Globus pallidus (tissue), 1 donor: Measurements from ENCODE around the gene ITGB6.

Experiments used
- DNase-seq: peaks from one replicate; pipeline ENCODE4 v3.0.0-alpha.2; 2015; ENCODE audit warnings: low spot score

ITGB6 gene, protein sequence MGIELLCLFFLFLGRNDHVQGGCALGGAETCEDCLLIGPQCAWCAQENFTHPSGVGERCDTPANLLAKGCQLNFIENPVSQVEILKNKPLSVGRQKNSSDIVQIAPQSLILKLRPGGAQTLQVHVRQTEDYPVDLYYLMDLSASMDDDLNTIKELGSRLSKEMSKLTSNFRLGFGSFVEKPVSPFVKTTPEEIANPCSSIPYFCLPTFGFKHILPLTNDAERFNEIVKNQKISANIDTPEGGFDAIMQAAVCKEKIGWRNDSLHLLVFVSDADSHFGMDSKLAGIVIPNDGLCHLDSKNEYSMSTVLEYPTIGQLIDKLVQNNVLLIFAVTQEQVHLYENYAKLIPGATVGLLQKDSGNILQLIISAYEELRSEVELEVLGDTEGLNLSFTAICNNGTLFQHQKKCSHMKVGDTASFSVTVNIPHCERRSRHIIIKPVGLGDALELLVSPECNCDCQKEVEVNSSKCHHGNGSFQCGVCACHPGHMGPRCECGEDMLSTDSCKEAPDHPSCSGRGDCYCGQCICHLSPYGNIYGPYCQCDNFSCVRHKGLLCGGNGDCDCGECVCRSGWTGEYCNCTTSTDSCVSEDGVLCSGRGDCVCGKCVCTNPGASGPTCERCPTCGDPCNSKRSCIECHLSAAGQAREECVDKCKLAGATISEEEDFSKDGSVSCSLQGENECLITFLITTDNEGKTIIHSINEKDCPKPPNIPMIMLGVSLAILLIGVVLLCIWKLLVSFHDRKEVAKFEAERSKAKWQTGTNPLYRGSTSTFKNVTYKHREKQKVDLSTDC

DNA sequence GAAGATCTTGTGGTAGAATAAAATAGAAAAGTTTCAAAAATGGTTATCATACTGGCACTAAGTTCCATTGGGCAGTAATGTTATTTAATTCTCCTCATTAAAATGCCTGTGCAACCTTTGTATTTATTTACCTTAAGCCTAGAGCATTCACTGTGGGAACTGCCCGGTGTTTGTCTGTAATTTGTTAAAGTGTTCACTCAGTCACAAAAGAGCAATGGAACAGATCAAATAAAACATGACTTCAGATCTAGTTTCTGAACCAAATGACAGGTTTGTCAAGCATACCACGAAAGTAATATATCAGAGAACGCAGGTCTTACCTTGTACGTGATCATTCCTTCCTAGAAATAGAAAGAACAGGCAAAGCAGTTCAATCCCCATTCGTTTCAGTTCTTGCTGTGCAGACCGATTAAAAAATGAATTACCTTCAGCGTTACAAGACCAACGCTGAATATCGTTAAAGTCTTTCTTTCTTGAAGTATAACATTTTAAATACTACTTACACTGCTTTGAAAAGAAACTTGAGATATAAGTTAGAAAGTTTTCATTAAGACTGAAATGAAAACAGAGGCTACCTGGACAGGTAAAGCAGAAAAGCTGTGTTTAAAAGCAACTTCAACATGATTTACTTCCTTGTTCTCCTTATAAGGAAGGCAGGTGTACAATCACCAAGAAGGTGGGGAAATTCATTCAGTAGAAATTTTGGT lies at the start of gene ITGB6:
ITGB6 (minus strand) TSS at position 590 of the 707 bp plus-strand sequence; CDS start at position 381, 209 bp downstream.
- no peak for DNase-seq

DNA sequence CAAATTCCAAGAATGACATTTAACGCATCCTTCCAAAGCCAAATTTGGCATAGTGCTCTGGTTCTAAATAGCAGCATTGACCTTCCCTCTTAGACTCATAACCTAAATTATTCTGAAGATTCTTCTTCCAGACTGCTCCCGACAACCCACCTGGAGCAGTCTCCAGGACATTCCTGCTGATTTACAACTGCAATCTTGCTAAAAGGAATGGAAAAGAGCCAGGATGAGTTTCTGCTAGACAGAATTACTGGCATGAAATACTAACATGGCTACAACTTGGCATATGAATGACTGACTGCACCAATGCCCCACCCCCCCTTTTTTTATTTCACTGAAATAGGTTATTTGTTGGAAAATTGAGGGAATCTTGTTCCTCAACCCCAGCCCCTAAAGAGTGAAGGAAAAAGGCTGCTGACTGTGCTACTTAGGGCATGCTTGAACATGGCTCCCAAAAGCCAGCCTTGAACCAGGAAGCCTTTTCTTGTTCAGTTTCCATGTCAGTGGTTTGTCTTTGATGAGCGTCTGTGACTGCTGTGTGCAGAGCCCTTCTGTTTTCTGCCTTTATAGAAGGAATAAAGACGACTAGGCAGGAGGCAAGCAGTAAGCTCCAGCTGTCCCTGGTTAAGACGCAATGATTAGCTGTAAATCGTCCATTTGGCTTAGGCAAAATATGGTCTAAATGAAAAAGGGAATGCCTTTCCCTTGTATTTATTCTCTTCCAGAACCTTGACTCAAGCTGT lies 47.4 kb upstream of the ITGB6 start:
- no peak for DNase-seq

DNA sequence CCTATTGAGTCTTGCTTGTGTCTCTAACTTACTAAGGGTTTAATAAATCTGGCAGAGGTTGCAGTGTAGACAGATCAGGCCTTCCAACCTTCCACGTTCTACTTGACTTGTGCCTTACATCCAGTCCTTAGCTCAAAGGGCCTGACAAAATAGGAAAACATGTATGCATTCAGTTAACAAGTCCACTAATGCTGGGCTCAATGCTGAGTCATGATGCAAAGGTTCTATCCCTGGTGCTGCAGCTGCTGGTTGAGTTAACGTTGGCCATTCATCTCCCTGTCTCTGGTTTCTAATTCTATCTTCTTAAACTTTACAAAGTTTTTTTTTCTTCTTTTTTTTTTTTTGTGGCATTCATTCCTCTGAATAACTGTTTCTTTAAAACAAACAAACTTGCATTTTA lies 46.3 kb upstream of the ITGB6 start:
- DNase-seq, result no peak

DNA sequence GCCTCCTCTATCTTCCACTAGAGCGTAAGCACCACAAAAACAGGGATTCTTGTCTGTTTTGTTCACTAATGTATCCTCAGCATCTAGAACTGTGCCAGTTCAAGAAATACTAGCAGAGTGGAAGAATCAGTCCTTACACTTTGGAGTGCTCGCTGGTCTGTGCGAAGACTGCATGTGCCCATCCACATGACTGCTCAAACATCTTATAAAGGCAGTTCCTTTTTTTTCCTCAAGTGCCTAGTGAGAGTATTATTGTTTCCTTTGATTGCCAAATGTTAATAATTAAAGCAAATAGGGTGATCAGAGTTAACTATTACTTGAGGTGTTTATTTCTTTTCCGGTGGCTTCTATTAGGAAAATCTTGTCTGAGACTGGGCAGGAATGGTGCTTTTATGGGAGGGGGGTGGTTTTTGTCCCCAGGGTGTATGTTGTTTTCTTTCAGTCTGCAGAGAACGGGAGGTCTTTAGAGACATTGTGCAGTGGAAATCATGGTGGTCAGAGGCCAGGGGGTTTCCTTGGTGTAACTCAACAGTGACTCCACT lies 45.6 kb upstream of the ITGB6 start:
- no peak for DNase-seq

DNA sequence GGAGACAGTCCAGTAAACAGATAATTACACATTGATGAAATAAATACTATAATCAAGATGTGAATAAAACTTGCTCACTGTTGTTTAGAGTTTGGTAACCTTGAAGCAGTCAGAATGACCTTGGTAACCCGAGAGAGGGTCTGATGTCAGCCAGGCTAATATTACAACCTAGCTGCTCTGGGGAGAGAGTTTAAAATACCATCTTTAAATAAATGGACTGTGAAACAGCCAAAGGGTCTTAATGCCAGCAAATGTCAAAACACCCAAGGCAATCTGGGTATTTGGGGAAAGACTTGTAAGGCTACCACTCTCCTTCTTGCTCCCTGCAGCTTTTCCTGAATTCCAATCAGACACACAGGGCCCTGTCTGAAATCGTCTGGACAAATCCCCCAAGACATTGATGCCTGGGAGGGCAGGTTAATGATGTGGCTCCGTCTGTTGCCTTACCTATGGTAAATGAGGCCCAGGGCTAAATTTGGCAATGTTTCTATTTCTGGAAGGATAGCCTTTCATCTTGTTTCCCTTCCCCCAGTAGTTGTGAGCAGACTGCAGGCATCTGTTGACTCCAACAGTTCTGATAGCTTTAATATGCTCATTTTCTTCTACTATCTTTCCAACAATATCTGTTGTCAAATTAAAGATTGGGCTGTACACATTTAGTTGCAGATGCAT lies 43.0 kb upstream of the ITGB6 start:
- no peak for DNase-seq

DNA sequence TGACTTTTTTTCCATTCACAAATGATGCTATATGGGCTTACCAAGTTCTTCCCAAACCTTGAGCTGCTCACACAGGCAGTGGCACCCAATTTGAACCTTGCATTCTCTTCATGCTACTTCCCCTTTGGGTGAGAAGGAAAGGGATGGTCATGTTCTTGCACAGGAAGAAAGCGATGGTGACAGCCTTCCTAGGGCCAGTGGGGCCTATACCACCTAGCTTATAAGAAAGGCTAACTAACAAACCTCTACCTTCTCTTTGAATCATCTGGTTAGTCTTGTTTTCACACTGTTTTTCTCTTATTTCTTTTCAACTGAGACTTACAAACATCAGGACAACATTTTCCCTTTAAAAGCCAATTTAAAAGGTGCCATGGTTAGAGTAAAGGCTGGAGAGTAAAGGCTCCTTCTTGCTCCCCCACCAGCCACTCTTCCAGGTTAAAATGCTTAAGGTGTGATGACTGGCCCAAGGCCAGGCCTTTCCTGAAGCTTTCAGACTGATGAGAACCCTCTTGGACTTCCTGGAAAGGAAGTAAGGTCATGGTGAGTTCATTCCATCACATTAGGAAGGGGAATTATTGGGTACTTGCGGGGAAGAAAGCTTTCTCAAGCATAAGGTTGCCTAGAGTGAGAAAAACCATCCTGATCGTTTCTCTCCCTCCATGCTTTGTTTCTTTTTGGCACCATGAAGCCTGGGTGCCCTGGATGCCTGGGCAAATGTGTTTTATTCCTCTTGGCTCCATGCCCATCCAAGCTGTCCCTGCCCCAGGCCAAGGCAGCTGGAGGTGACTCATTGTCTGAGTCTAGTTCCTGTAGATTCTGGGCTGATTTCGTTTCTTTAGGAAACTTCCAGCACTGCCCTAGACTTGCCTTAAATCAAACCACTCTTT lies 41.4 kb upstream of the ITGB6 start:
- no peak for DNase-seq

DNA sequence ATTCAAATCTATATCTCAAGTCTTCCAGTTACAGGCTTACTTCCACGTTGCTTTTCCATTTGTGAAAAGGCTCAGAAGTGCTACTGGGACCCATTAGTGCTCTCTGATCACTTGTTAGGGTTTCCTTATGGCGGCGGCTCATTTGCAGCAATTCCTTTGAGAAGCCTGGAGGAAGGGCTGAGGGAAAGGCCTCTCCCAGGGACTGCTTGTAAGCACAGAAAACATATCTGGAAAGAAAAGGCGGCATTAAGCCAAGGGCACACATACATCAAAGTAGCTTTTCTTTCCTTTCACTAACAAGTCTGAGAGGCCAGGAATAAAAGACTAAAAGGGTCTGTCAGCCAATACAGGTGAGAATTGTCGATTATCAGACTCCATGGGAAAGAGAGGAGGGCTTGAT lies 39.4 kb upstream of the ITGB6 start:
- no peak for DNase-seq

DNA sequence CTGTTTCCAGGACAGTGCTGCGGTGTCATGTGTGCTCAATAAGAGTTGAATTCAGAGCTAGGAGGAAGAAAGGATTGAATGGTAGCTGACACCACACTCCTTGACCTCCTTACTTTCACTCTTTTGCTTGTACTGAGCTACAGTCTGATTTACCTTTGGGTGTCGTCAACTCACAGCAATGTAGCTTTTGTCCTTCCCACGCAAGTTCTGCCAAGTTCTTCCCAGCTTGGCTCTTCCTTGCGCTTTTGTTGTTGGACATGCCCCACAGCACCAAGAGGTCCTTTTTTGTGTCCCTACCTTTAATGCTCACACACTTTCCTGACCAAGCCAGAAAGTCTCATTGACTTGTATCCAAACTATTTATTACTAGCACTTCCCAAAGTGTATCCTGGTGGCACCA lies 38.3 kb upstream of the ITGB6 start:
- no peak for DNase-seq

DNA sequence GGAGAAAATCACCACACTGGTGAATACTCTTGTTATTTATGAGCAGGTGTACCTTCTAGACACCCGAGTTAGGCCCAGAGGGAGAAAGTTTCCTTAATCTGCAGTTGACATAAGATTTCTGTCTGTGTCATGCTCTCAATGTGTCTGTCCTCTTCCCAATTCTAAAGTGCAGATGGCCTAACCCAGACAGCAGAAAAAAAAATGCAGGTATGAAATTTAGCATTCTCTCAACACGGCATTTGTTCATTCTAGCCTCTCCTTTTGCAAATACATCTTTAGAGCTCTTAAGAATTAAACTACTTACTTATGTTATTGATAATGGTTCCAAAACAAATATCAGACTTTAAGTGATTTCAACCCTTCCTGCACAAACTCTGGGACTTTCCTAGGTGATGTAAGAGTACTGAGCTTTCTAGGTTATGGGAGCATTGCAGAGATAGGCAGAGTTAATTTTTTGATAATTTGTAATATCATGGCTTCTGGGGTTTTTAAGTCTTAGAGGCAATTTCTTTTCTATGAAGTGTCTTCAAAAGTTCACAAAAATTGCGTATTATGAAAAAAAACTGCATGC lies 32.9 kb upstream of the ITGB6 start:
- DNase-seq, result no peak

DNA sequence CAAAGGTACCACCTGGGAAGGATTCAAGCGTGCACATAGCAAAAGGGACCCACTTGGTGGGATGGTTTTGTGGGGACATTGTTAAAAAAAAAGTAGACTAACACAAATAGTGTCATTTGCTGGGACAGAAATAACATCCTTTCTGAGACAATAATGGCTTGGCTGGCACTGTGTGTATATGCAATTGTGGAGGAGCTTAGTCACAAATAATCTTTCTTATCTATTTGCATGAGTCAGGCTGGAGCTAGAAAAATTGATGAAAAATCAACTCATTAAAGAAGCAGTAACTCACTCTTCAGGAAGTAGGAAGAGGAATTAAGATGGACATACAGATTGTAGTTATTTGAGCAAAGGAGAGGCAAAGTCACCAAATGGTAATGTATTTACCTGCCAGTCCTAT lies 29.5 kb upstream of the ITGB6 start:
- no peak for DNase-seq

DNA sequence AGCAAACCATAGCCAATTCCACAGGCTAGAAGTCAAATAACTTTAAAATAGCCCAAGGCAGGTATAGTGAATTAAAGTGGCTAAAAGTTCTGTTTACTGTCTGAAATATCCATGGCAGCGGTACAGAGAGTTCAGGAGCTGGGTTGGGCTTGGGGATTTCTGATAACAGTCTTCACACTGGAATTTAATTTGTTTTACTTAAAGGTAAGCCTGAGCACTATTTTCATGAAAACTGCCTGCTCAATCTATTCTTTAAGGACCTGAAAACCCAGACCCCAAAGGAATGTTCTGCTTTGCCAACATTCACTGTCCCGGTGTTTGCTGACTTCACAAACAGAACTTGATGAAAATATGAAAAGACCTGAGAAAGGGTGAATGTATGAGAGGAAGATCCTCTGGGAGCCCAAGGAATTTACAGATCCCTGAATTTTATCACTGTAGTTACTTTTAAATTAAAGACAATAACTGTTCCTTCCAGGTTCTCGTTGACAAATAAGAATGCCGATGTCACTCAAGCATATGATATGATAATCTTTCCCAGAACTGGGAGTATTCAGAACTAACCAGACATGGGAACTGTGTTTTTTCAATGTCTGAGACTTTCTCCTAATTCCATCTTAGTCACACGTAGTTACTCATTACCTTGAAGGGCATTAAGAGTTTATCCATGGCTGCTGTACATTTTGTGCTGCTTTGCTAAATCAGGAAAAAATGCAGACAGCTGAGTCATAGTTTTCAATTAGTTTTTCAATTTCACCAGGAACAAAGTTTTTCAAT lies 28.3 kb upstream of the ITGB6 start:
- no peak for DNase-seq

DNA sequence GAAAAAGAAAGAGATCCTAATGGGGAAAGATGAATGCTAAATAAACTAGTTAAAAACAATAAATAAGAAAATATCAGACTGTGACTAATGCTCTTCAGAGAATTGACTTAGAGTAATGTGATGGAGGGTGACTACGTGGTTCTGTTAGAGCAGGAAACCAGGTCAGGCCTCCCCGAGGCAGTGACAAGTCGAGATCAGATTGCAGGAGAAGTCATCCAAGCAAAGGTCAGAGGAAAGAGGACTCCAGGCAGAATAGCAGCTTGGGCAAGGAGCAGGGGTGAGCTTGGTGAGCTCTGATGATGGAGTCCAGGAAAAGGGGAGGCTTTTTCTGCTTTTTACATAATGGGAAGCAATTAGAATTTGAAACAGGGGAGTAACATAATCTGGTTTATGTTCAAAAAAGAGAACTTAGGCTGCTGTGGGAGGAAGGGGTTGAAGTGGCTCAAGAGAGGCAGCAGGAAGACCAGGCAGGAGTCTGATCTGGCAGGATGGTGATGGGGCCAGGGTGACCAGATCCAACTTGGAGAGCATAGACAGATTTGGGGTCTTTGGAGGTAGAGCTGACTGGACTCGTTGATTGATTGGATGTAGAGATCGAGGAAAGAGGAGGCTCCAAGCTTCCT lies 27.3 kb upstream of the ITGB6 start:
- DNase-seq, result no peak

DNA sequence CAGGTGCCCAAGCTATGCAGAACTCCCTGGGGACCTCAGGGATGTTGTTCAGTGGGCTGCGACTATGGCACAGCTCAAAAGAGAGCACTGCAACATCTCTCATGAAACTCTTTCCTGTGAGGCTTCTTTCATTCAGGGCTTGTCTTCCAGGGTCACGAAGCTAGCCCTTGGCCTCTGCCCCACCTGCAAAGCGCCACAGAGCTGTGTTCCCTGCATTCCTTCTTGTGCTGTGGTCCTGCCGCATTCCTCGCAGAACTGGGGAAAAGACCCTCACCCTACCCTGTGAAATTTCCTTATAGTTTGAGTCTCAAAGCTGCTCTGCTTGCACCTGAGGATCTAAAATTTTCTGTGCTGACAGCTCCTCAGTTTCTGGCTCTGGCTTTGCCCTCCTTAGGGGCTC lies 26.3 kb upstream of the ITGB6 start:
- no peak for DNase-seq

DNA sequence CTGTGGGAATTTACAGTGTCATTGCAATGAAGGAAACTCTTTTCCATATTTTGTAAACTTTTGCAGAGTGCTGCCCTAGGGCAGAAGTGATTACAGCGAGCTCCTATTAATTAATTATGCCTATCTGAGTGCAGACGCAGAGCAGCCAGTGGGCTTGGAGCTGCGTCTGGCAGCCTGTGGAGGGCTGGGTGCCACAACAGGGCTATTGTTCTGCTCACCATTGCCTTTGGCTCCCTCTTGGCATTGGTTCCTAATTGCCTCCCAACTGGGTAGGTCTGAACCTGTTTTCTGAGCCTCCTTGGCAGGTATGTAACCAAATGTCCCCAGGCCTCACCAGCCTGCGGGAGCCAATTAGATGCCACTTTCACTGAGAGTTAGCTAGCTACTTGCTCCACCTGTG lies 25.6 kb upstream of the ITGB6 start:
- no peak for DNase-seq

DNA sequence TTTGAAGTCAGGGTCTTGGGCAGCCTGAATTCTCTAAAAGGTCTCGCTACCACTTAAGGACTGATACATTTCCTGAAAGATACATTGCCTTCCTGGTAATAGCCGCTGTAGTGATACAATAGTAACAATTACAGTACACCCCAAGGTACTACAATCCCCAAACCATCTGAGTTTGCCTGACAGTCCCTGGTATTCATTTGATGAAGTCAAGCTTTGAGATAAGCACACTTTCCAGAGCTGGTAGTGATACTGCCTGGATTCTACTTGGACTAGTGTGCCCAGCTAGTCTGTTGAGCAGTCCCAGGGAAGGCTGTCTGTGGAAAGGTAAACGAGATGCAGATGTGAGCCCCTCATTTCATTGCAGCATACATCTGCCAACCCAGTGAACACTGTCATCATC lies 24.4 kb upstream of the ITGB6 start:
- DNase-seq, result no peak

DNA sequence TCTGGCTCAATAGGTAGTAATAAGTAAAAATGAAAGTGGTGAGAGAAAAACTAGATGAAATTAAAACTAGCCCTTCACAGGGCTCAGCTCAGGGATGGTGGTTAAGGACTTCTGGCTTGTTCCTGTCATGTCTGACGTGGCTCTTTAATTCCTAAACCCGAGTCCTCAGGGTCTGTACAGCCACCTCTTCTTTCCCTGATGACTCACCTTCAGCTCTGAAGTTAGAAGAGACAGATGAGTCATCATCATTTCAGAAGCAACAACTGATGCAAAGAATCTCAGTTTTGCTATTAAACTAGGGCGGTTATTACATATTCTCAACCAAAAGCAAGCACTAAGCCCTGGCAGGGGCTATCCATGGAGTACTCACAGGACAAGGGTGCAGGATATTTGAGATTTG lies 24.0 kb upstream of the ITGB6 start:
- no peak for DNase-seq

DNA sequence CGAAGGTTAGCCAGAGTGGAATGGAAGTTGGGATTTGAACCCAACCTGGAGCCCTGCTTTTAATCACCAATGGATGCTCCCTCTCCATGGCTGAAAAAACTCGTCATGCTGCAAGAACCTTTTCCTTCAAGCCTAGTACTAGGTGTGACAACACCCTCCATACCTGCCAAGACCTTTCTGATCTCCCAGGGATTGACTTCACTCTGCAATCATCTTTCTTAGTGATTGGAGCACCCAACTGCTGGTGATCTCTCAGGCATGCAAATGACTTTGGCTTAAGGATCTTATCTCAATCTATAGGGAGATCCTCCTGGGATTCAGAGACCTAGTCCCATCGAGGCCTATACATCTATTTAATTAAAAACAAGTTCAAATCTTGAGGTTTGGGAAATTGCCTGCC lies 23.5 kb upstream of the ITGB6 start:
- DNase-seq, result no peak

DNA sequence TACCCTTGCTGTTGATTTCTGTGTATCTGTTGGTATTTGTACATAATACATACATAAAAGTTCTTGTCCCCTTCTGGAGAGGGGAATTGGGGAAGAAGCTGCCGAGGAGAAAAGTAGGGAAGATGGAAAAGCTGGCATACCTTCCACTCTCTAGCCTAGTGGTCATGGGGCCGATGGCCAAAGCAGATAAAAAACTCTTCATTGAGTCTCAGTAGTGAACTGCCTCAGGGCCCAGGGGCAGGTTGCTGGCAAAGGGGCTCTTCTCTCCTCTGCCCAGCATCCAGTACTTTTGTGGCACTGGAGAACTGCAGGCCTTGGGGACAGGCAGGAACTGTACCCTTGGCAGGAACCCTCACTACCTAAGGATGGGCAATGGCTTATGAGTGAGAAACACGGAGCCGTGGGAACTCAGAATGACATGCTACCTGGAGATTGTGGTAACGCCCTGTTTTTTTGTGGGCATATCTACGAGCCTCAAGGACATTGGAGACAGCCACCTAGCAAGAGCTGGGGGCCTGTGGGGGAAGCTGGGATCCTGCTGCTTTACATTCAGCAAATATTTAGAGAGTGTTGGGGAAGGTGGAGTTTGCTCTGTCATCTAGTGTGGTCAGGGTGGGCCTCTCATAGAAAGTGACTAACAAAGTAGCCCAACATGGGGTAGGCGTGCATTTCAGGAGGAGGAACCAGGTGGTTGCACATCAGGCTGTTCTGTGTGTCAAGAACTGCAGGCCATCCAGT lies 22.6 kb upstream of the ITGB6 start:
- no peak for DNase-seq
